H1 (cell line): ENCODE data around the gene FRS2. TPM values are rescaled to one million over a fixed set of nuclear protein-coding genes. Genes with fewer than 3 reads are reported as not detected.

Source experiments
- CTCF ChIA-PET: fragments of 300-600 bp; sonication (Branson Sonifier 250); formaldehyde crosslinking; loops from one replicate; lab custom pipeline; 2021; ENCODE audit not compliant: partially characterized antibody; lab: Charles Lee
- POLR2A ChIA-PET: fragments of 300-600 bp; sonication (Branson Sonifier 250); formaldehyde crosslinking; loops from one replicate; lab custom pipeline; 2021; ENCODE audit warnings: inconsistent platforms; ENCODE audit not compliant: partially characterized antibody; lab: Charles Lee
- DNase-seq, 2 experiments: peaks; one replicate each; pipeline versions ENCODE4 v3.0.0 to v3.0.0-alpha.2; 2010 to 2022; ENCODE audit warnings: low spot score in 2 of 2, low read depth in 1 of 2, mixed read lengths in 1 of 2
- FAIRE-seq: peaks from 2 replicates; lab custom pipeline; 2011; peaks lifted over from hg19 to GRCh38; lab: Jason Lieb, UNC
- H2AFZ ChIP-seq: 2 replicates; pipeline ENCODE4 v1.8.1; 2012; ENCODE audit warnings: low read length, inconsistent platforms
- H2AK5ac ChIP-seq: 2 replicates; pipeline ENCODE4 v1.6.1; 2013; ENCODE audit warnings: low read depth, low read length
- H2BK120ac ChIP-seq: replicated peaks from 2 replicates; pipeline ENCODE3; 2013; ENCODE audit warnings: low read depth, low read length, inconsistent platforms
- H2BK12ac ChIP-seq: 2 replicates; pipeline ENCODE4 v1.6.1; 2013; ENCODE audit warnings: low read depth, low read length
- H2BK15ac ChIP-seq: 2 replicates; pipeline ENCODE4 v1.6.1; 2013; ENCODE audit warnings: low read length
- H2BK20ac ChIP-seq: 2 replicates; pipeline ENCODE4 v1.6.1; 2013; ENCODE audit warnings: low read length
- H2BK5ac ChIP-seq: 2 replicates; pipeline ENCODE4 v1.6.1; 2013; ENCODE audit warnings: low read depth, low read length
- H3K14ac ChIP-seq: 2 replicates; pipeline ENCODE4 v1.6.1; 2013; ENCODE audit warnings: inconsistent platforms; ENCODE audit not compliant: insufficient read length
- H3K18ac ChIP-seq: 2 replicates; pipeline ENCODE4 v1.6.1; 2013; ENCODE audit warnings: low read length; ENCODE audit errors: extremely low read depth
- H3K23ac ChIP-seq: 2 replicates; pipeline ENCODE4 v1.6.1; 2013; ENCODE audit warnings: inconsistent platforms; ENCODE audit not compliant: insufficient read length
- H3K23me2 ChIP-seq: 2 replicates; pipeline ENCODE4 v1.6.1; 2013; ENCODE audit warnings: low read depth, low read length
- H3K27ac ChIP-seq: 2 replicates; pipeline ENCODE4 v1.6.1; 2011; ENCODE audit warnings: low read depth, low read length, inconsistent platforms
- H3K27me3 ChIP-seq, 4 experiments: replicated peaks in 1 of 4; 1 replicate in 1 of 4; 2 replicates in 3 of 4; pipeline versions ENCODE4 v1.6.1 to v1.8.1; 2011 to 2013; ENCODE audit warnings: low read length in 3 of 4, mild to moderate bottlenecking in 3 of 4, inconsistent platforms in 2 of 4, mixed read lengths in 2 of 4, moderate library complexity in 1 of 4; ENCODE audit not compliant: control insufficient read depth in 3 of 4, insufficient read depth in 3 of 4; ENCODE audit errors: extremely low read depth in 1 of 4
- H3K36me3 ChIP-seq, 4 experiments: 2 replicates each; pipeline versions ENCODE4 v1.6.1 to v1.8.1; 2011 to 2013; ENCODE audit warnings: mild to moderate bottlenecking in 4 of 4, low read length in 3 of 4, moderate library complexity in 2 of 4, control low read depth in 1 of 4, inconsistent platforms in 1 of 4; ENCODE audit not compliant: insufficient read depth in 4 of 4, control insufficient read depth in 2 of 4
- H3K4ac ChIP-seq: replicated peaks from 2 replicates; pipeline ENCODE3; 2013; ENCODE audit warnings: low read length, low read depth, mixed read lengths, inconsistent platforms; ENCODE audit not compliant: insufficient read length
- H3K4me1 ChIP-seq, 4 experiments: replicated peaks in 1 of 4; 1 replicate in 1 of 4; 2 replicates in 3 of 4; pipeline versions ENCODE4 v1.6.1 to v1.8.1; 2011 to 2013; ENCODE audit warnings: low read length in 3 of 4, inconsistent platforms in 2 of 4, mixed read lengths in 1 of 4; ENCODE audit not compliant: insufficient read depth in 4 of 4, control insufficient read depth in 3 of 4
- H3K4me2 ChIP-seq, 2 experiments: 2 replicates each; pipeline versions ENCODE4 v1.6.1 to v1.8.1; 2011 to 2013; ENCODE audit warnings: low read depth in 2 of 2, low read length in 2 of 2, control low read depth in 1 of 2, inconsistent platforms in 1 of 2, mild to moderate bottlenecking in 1 of 2; ENCODE audit not compliant: insufficient read depth in 1 of 2
- H3K4me3 ChIP-seq, 4 experiments: fragments of 200-600, 300-600 bp in 1 of 4; sonication (generic), shearing (Covaris generic), sonication (Bioruptor Twin) in 1 of 4; 2 replicates each; pipeline versions ENCODE4 v1.5.1 to v1.8.1; 2011 to 2016; ENCODE audit warnings: low read length in 4 of 4, low read depth in 3 of 4, control low read depth in 2 of 4, inconsistent platforms in 2 of 4, mild to moderate bottlenecking in 2 of 4, mixed read lengths in 1 of 4, moderate library complexity in 1 of 4; ENCODE audit not compliant: insufficient read depth in 2 of 4; ENCODE audit errors: extremely low read depth in 1 of 4
- H3K56ac ChIP-seq: replicated peaks from 2 replicates; pipeline ENCODE3; 2013; ENCODE audit warnings: low read depth, mild to moderate bottlenecking, mixed read lengths, low read length, inconsistent platforms; ENCODE audit not compliant: insufficient read length
- H3K79me1 ChIP-seq: 2 replicates; pipeline ENCODE4 v1.6.1; 2013; ENCODE audit warnings: low read depth, low read length, control low read depth
- H3K79me2 ChIP-seq, 2 experiments: 2 replicates each; pipeline versions ENCODE4 v1.6.1 to v1.8.1; 2012 to 2013; ENCODE audit warnings: low read length in 2 of 2, mild to moderate bottlenecking in 2 of 2, inconsistent platforms in 1 of 2; ENCODE audit not compliant: insufficient read depth in 2 of 2, control insufficient read depth in 1 of 2
- H3K9ac ChIP-seq, 4 experiments: replicated peaks in 1 of 4; 1 replicate in 1 of 4; 2 replicates in 3 of 4; pipeline versions ENCODE4 v1.6.1 to v1.8.1; 2011 to 2013; ENCODE audit warnings: low read depth in 3 of 4, low read length in 3 of 4, control low read depth in 2 of 4, mild to moderate bottlenecking in 2 of 4, moderate library complexity in 2 of 4, inconsistent platforms in 1 of 4; ENCODE audit errors: extremely low read depth in 1 of 4
- H3K9me3 ChIP-seq, 2 experiments: 2 replicates each; pipeline versions ENCODE4 v1.6.1 to v1.8.1; 2012 to 2013; ENCODE audit warnings: mild to moderate bottlenecking in 2 of 2, moderate library complexity in 2 of 2, control low read depth in 1 of 2, inconsistent platforms in 1 of 2, low read depth in 1 of 2, low read length in 1 of 2, mixed read lengths in 1 of 2; ENCODE audit not compliant: insufficient read depth in 2 of 2
- H4K20me1 ChIP-seq, 2 experiments: replicated peaks in 1 of 2; 2 replicates each; pipeline versions ENCODE3 to v1.8.1; 2011 to 2013; ENCODE audit warnings: inconsistent platforms in 2 of 2, low read length in 2 of 2, mild to moderate bottlenecking in 1 of 2; ENCODE audit not compliant: insufficient read depth in 2 of 2, control insufficient read depth in 1 of 2
- H4K5ac ChIP-seq: 2 replicates; pipeline ENCODE4 v1.6.1; 2013; ENCODE audit warnings: low read length, low read depth, mixed read lengths, inconsistent platforms; ENCODE audit not compliant: insufficient read length
- H4K8ac ChIP-seq: 2 replicates; pipeline ENCODE4 v1.8.0; 2013; ENCODE audit warnings: mild to moderate bottlenecking, moderate library complexity, low read length, inconsistent platforms; ENCODE audit not compliant: insufficient read depth; ENCODE audit errors: extremely low read depth
- H4K91ac ChIP-seq: replicated peaks from 2 replicates; pipeline ENCODE3; 2013; ENCODE audit warnings: low read length, mixed read lengths, inconsistent platforms; ENCODE audit not compliant: insufficient read length
- CTBP2 ChIP-seq: IDR thresholded peaks from 2 replicates; pipeline ENCODE4 v1.7.0; 2011; ENCODE audit warnings: borderline replicate concordance, mild to moderate bottlenecking, moderate library complexity, mixed read lengths, low read length; ENCODE audit not compliant: insufficient read depth, insufficient read length
- JUN ChIP-seq: IDR thresholded peaks from 2 replicates; pipeline ENCODE4 v1.6.1; 2011; ENCODE audit warnings: low read depth, mild to moderate bottlenecking, improper control_type of control experiment, low read length
- JUND ChIP-seq: IDR thresholded peaks from 2 replicates; pipeline ENCODE4 v1.6.1; 2011; ENCODE audit warnings: mild to moderate bottlenecking, improper control_type of control experiment, low read length
- KDM4A ChIP-seq: IDR thresholded peaks from one replicate; pipeline ENCODE4 v1.7.1; 2012; ENCODE audit warnings: low read depth, mild to moderate bottlenecking, moderate library complexity, low read length, inconsistent platforms; ENCODE audit not compliant: severe bottlenecking
- MAFK ChIP-seq: IDR thresholded peaks from 2 replicates; pipeline ENCODE4 v1.6.1; 2012; ENCODE audit warnings: low read depth, mild to moderate bottlenecking, improper control_type of control experiment, low read length
- RAD21 ChIP-seq, 2 experiments: IDR thresholded peaks in 1 of 2; conservative IDR thresholded peaks in 1 of 2; 2 replicates each; pipeline ENCODE4 v1.6.1; 2011; ENCODE audit warnings: low read depth in 2 of 2, low read length in 2 of 2, improper control_type of control experiment in 1 of 2, inconsistent platforms in 1 of 2, mild to moderate bottlenecking in 1 of 2, moderate library complexity in 1 of 2
- RBBP5 ChIP-seq: IDR thresholded peaks from 2 replicates; pipeline ENCODE4 v1.7.1; 2012; ENCODE audit warnings: low read depth, mild to moderate bottlenecking, inconsistent platforms, low read length, moderate library complexity, borderline replicate concordance
- SIN3A ChIP-seq, 2 experiments: IDR thresholded peaks in 1 of 2; conservative IDR thresholded peaks in 1 of 2; 2 replicates each; pipeline ENCODE4 v1.6.1; 2011 to 2012; ENCODE audit warnings: low read length in 2 of 2, improper control_type of control experiment in 1 of 2, low read depth in 1 of 2, mild to moderate bottlenecking in 1 of 2
- SRF ChIP-seq: IDR thresholded peaks from 2 replicates; pipeline ENCODE4 v1.6.1; 2011; ENCODE audit warnings: mild to moderate bottlenecking, low read depth, low read length, moderate library complexity
- TAF7 ChIP-seq: optimal IDR thresholded peaks from 2 replicates; pipeline ENCODE3; 2011; ENCODE audit warnings: low read depth, mild to moderate bottlenecking, inconsistent platforms, low read length, moderate library complexity, borderline replicate concordance
- TEAD4 ChIP-seq: IDR thresholded peaks from 2 replicates; pipeline ENCODE4 v1.6.1; 2012; ENCODE audit warnings: low read depth, low read length, inconsistent platforms, mixed read lengths
- ZNF274 ChIP-seq: IDR thresholded peaks from 2 replicates; pipeline ENCODE4 v1.7.0; 2012; ENCODE audit warnings: low read length, borderline replicate concordance; ENCODE audit errors: extremely low read depth
- WGBS, 2 experiments: shearing (Covaris generic) in 1 of 2; methylation state at CpG; one replicate each; pipeline versions ENCODE4 v1.1.6 to v1.1.7; 2013 to 2015; ENCODE audit warnings: low lambda C conversion rate in 2 of 2, mixed read lengths in 2 of 2, inconsistent platforms in 1 of 2, low coverage in 1 of 2, missing lambda C conversion rate in 1 of 2; ENCODE audit not compliant: insufficient replicate concordance in 2 of 2, insufficient coverage in 1 of 2, insufficient read length in 1 of 2; ENCODE audit errors: extremely low coverage in 1 of 2, missing lambda C conversion rate in 1 of 2; 5-methylcytosine and 5-hydroxymethylcytosine counted together
- polyA plus RNA-seq, 7 experiments: library from polyadenylated mRNA; depleted of rRNA in 3 of 7; stranded (reverse) in 5 of 7; unstranded in 2 of 7; fragments of >200 nt in 5 of 7; fragments of 200-250 nt in 2 of 7; gene quantifications; 1 replicate in 5 of 7; 2 replicates in 1 of 7; 4 replicates in 1 of 7; pipeline versions ENCODE4 v1.2.1 to v1.2.3, GENCODE V29; 2011 to 2013; ENCODE audit warnings: missing spikeins in 2 of 7, mixed read lengths in 2 of 7
- total RNA-seq: library from RNA; stranded (reverse); fragmentation: NEBNext Ultra II Directional; extraction: Animal tissue kit (Norgen Biotek cat#: 25700); gene quantifications from 2 replicates; pipeline ENCODE4 v1.2.1, GENCODE V29; 2021
- TF ChIP-seq, protein P1 (sequence below): IDR thresholded peaks from 2 replicates; pipeline ENCODE4 v1.6.1; 2012; ENCODE audit warnings: inconsistent platforms

Gene FRS2
- total and polyA plus RNA-seq, 2 of the 8 experiments (the other 6 are each of a cell fraction or from before 2014, with no cell fraction given): 10.3 to 35.8 TPM

DNA sequence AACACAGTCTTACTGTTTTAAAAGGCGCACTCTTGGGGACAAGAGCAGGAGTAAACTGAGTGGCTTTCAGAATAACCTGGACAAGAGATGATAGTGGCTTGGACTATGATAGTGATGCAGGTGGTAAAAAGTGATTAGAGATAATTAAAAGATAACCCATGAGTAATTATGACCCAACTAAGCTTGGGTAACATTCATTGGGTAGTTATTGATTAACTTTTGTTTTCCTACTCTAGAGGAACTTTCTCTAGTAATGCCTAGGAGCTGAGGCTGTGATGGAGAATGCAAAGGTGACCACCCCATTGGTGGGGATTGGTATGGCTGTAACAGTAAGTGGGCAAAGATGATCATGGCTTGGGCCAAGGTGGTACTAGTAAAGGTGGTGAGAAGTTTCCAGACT lies 22.3 kb upstream of the FRS2 start:
- Histone ChIP-seq H2AK5ac (no peak overlapping the region), H3K18ac (no peak overlapping the region), H2BK15ac (no peak overlapping the region), H2BK20ac (no peak overlapping the region), H4K8ac (no peak overlapping the region), H3K9me3 (no peaks in the 10 kb centered on the region), H3K4me1 (no peaks in the 10 kb centered on the region), H3K23ac (no peak overlapping the region), H2BK120ac (no peak overlapping the region), H4K91ac (no peak overlapping the region), H3K79me1 (no peaks in the 10 kb centered on the region), H3K36me3 (no peaks in the 10 kb centered on the region), H3K56ac (no peak overlapping the region), H3K23me2 (no peaks in the 10 kb centered on the region), H2AFZ (no peak overlapping the region), H3K79me2 (no peaks in the 10 kb centered on the region), H3K9ac (no peak overlapping the region), H3K27ac (no peak overlapping the region), H3K4me3 (no peak overlapping the region), H2BK12ac (no peak overlapping the region), H4K20me1 (no peaks in the 10 kb centered on the region), H3K27me3 (no peaks in the 10 kb centered on the region), H3K4ac (no peak overlapping the region), H3K14ac (no peak overlapping the region), H2BK5ac (no peak overlapping the region), H4K5ac (no peak overlapping the region), H3K4me2 (no peak overlapping the region)
- WGBS, 2 experiments: 96% methylated on average over 1 of the region's 1 CpG; no CpG with 5 or more reads in 1 of the 2 experiments
- DNase-seq: no peak
- FAIRE-seq: no peak
- CTCF ChIA-PET: interaction anchor here (0.9 kb wide), 1 partner anchor 40 kb away, joined by 3 read pairs; no protein-coding TSS in a partner anchor
- POLR2A ChIA-PET: interaction anchor here (0.8 kb wide), 1 partner anchor 143 kb away, joined by 3 read pairs; no protein-coding TSS in a partner anchor
- TF ChIP-seq RBBP5 (no peak), SIN3A (conservative IDR thresholded peaks at IDR 0.05 in 1 of 2, IDR thresholded peaks at IDR 0.05 in 1 of 2; ENCODE audit: low read depth in 1 of 2, low read length in 2 of 2) (no peak), RAD21 (IDR thresholded peaks at IDR 0.05 in 1 of 2, conservative IDR thresholded peaks at IDR 0.05 in 1 of 2; ENCODE audit: low read depth in 2 of 2, low read length in 2 of 2) (no peak), JUN (no peak), MAFK (no peak), CTBP2 (no peak), JUND (no peak), TAF7 (no peak), ZNF274 (no peak), SRF (no peak), KDM4A (no peak), TEAD4 (no peak)
- TF ChIP-seq, protein P1, sequence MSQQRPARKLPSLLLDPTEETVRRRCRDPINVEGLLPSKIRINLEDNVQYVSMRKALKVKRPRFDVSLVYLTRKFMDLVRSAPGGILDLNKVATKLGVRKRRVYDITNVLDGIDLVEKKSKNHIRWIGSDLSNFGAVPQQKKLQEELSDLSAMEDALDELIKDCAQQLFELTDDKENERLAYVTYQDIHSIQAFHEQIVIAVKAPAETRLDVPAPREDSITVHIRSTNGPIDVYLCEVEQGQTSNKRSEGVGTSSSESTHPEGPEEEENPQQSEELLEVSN: no peak
